ENCODE data around the gene MICAL3.

MICAL3 gene

DNA sequence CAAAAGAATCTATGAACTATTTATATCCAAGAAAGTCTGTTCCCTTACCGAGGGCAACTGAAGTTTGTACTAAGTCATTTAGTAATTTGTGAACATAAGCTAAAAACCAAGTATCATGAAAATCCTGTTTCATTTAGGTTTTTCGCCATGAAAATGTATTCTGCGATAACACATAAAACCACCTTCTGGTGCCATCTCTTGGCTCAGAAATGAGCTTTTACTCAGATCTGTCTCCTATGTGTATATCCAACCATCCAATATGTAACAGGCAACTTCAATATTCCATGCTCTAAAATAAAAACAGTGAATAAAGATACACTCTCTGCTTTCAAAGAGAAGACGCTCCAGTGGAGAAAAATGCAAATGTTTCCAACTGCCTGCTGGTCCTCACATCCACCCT is 132.0 kb downstream of the MICAL3 start:
- no peak overlapping the region for H3K4me3 ChIP-seq (ENCODE audit: low read depth, low read length)
- no peaks in the 10 kb centered on the region for H3K9me3 ChIP-seq
- H3K36me3 ChIP-seq: peaks cover 22% of the 10 kb centered on the region
- peaks cover 4% of the 10 kb centered on the region; the same call in 1 of the 2 replicates for H3K4me1 ChIP-seq
- no peak for DNase-seq
- TF ChIP-seq, protein P1, sequence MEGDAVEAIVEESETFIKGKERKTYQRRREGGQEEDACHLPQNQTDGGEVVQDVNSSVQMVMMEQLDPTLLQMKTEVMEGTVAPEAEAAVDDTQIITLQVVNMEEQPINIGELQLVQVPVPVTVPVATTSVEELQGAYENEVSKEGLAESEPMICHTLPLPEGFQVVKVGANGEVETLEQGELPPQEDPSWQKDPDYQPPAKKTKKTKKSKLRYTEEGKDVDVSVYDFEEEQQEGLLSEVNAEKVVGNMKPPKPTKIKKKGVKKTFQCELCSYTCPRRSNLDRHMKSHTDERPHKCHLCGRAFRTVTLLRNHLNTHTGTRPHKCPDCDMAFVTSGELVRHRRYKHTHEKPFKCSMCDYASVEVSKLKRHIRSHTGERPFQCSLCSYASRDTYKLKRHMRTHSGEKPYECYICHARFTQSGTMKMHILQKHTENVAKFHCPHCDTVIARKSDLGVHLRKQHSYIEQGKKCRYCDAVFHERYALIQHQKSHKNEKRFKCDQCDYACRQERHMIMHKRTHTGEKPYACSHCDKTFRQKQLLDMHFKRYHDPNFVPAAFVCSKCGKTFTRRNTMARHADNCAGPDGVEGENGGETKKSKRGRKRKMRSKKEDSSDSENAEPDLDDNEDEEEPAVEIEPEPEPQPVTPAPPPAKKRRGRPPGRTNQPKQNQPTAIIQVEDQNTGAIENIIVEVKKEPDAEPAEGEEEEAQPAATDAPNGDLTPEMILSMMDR (IDR thresholded peaks at IDR 0.05; ENCODE audit: low read depth, low read length): no peak
- H3K27me3 ChIP-seq: no peaks in the 10 kb centered on the region

DNA sequence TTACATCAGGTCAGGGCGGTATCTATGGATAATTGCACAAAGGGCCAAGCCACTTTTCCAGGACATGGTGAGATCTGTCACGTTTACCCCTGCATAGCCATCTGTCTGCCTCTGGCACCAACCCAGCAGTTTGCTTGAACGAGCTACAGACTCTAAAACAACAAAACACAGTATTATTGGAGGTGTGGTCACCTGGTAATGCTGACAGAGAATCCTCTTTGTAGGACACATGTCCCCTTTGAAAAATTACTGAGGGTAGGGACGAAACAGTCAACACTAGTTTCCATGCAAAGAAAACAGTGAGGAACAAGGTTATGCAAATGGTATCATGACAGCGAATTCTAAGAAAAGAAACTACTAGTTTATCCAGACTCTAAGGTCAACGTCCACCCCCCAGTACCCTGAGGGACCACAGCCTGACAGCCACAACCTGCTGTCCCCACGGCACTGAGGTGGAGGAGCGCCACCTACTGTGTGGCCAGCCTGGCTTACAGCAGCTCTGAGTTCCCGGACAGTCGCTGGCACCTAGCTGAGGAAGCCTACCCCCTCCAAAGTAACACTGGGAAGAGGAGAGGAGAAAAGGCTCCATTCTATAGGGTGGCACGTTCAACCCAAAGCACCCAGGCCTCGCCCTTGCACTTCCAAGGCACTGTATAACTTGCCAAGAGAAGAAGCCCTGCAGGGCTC is 132.7 kb downstream of the MICAL3 start:
- peak; percentile 73 for DNase-seq
- Histone ChIP-seq H3K4me3 (ENCODE audit: low read depth, low read length) (no peak overlapping the region), H3K36me3 (peaks cover 22% of the 10 kb centered on the region), H3K4me1 (no peaks in the 10 kb centered on the region; the same call in 1 of the 2 replicates), H3K9me3 (no peaks in the 10 kb centered on the region), H3K27me3 (no peaks in the 10 kb centered on the region)
- TF ChIP-seq, protein P1 (IDR thresholded peaks at IDR 0.05; ENCODE audit: low read depth, low read length): peak; percentile 92

- TF ChIP-seq, protein P1 (IDR thresholded peaks at IDR 0.05; ENCODE audit: low read depth, low read length): no peak
- peaks cover 27% of the 10 kb centered on the region for H3K36me3 ChIP-seq
- H3K4me3 ChIP-seq (ENCODE audit: low read depth, low read length): no peak overlapping the region
- no peaks in the 10 kb centered on the region for H3K27me3 ChIP-seq
- DNase-seq: no peak
- H3K9me3 ChIP-seq: no peaks in the 10 kb centered on the region
- H3K4me1 ChIP-seq: no peaks in the 10 kb centered on the region
These were observed 133.5 kb downstream of the MICAL3 start for GRCh38 chr22:17890892-17891291.

DNA sequence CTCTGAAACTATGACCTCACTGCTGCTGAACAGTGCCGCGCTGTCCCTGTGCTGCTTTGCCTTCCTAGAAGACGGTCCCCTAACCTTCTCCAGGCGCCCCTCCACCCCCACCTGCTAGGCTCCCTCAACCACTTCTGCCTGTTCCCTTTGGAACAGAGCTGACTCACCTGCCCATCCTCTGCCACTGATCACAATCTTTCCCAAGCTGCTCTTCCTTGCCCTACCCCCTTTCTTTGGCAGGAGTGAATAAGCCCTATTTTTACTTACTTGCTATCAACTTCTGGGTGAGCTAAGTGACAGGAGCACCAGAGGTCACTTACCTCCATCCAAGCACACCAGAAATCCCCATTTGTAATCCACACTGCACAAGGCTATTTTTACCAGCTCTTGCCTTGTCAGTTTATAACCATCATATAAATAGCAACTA is 134.1 kb downstream of the MICAL3 start:
- Histone ChIP-seq H3K36me3 (peaks cover 33% of the 10 kb centered on the region), H3K9me3 (no peaks in the 10 kb centered on the region), H3K4me1 (no peaks in the 10 kb centered on the region), H3K27me3 (no peaks in the 10 kb centered on the region), H3K4me3 (ENCODE audit: low read depth, low read length) (no peak overlapping the region)
- DNase-seq: no peak
- TF ChIP-seq, protein P1 (IDR thresholded peaks at IDR 0.05; ENCODE audit: low read depth, low read length): no peak

- TF ChIP-seq, protein P1 (IDR thresholded peaks at IDR 0.05; ENCODE audit: low read depth, low read length): no peak
These were observed 135.5 kb downstream of the MICAL3 start for GRCh38 chr22:17888855-17889254.

GRCh38 chr22:17888439-17888838 is 135.9 kb downstream of the MICAL3 start:
- TF ChIP-seq, protein P1 (IDR thresholded peaks at IDR 0.05; ENCODE audit: low read depth, low read length): no peak
- Histone ChIP-seq H3K9me3 (no peaks in the 10 kb centered on the region), H3K36me3 (peaks cover 31% of the 10 kb centered on the region), H3K27me3 (no peaks in the 10 kb centered on the region), H3K4me3 (ENCODE audit: low read depth, low read length) (no peak overlapping the region), H3K4me1 (no peaks in the 10 kb centered on the region; the same call in 1 of the 2 replicates)
- DNase-seq: no peak

More at GRCh38 chr22:17888855-17889254, 135.5 kb downstream of the MICAL3 start:
- no peak for DNase-seq
- Histone ChIP-seq H3K36me3 (peaks cover 34% of the 10 kb centered on the region), H3K27me3 (no peaks in the 10 kb centered on the region), H3K4me3 (ENCODE audit: low read depth, low read length) (no peak overlapping the region), H3K9me3 (no peaks in the 10 kb centered on the region), H3K4me1 (no peaks in the 10 kb centered on the region; the same call in 1 of the 2 replicates)

Data from BE2C (cell line).